Measurements from ENCODE around the gene GGTA1.
"Not testable (repeated sequence)": the region's sequence is repeated elsewhere in the genome, so short reads cannot be mapped to it uniquely, and the experiment has no call there.

Gene GGTA1

DNA sequence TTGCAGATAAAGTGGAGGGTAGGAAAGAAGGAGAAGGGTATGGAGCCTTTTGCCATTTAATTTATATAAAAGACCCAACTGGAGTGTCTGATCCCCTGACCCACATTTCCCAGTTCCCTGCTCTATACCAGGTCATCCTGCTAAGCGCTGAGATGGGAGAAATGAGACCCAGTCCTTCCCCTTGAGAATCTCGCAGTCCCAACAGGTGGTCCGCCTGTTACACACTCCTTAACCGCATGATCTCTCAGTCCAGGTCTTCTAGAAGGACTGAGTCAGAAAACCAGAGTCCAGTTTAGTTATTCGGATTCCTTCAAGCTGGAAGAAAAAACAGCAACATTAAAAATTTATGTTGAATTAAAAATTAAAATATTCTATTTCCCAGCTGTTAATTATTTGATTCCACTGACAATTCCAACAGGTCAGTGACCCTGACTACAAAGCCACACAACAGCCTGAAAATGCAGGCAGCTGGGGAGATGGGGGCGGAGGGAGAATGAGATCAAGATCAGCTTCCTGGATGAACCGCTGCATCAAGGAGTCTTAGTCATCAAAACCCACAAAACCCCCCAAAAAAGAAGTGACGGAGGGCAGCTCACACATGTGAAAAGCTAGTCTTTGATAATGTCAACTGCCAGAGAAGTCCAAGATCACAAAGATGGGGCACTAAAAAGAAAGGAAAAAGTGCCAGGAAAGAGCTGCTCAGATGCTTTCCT is 44.0 kb downstream of the GGTA1 start:
- no peak for DNase-seq

DNA sequence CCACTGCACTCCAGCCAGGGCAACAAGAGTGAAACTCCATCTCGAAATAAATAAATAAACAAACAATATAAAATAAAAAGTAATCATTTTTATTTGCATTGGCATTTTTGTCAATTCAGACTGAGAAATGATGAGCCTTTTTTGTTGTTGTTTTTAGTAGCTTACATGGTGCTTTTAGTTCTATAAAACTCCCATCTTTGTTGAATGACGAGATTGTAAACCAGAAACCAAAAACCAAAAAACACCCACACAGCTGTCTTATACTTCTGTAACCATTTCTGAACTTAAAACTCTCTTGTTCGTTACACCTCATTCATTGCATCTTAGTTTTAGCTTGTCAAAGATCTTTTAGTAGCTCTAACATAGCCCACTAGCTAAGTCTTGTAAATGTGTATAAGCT is 44.7 kb downstream of the GGTA1 start:
- no peak for DNase-seq

DNA sequence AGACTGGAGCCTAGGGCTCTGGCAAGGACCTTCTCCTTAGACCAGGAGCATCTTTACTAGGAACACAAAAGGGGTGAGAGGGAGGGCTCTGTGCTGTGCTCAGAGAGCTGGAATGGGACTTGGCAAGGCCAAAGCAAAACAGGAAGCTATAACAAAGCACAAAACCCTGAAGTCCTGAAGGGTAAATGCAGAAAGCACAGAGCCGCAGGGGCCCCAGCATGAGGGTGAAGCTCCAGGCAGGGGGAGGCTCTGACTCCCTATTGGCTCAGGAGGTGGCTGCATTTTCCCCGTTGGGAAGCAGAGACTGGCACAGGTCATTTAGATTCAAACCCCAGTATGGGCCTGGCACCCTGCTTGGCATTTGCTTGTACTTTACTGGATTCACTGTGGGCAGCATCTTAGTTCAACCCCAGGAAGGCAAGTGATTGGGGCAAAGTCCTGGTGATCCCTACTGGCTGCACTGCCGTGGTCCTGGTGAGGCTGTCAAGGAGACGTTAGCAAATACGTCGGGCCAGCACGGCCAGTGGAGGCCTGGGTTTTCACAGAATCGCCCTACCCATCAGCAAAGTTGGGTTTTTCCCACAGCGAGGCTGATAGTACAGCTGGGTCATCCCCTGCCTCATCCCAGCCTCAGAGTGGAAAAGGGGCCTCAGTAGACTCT is 46.3 kb downstream of the GGTA1 start:
- DNase-seq, result no peak

DNA sequence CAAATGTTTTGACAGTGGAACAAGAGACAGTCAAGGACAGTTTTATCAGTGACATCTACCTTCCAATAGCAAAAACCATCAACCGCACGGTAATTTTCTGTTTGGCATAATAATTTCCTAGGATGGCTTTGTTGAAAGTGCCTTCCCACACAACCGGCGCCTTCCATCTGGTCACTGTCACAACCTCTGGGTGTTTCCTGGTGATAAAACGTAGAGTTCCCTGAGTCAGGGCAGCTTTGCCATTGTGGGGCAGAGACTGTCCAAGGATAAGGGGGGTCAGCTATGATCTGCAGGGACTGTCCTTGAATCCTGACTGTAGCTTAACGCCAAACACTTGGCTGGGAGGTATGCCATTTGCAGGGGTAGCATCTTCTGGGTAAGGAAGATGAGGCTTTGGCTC is 47.6 kb downstream of the GGTA1 start:
- DNase-seq, result no peak

DNA sequence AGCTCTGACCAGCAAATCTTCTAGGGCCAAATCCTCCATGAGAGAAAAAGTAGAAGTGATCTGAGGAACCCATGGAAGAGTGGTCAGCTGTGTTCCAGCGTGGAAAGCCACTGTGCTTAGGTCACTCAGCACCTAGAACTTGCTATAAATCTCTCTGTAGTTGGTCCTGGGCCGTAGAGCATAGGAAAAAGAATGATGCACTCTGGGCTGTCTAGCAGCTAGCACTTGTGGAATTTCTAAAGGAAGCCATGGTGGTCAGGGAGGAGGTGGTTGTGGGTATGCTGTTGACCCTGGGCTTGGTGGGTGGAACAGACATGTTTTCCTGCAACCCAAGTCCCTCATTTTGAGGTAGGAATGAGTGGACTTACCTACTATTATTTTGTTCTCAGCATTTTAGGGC is 48.1 kb downstream of the GGTA1 start:
- no peak for DNase-seq

DNA sequence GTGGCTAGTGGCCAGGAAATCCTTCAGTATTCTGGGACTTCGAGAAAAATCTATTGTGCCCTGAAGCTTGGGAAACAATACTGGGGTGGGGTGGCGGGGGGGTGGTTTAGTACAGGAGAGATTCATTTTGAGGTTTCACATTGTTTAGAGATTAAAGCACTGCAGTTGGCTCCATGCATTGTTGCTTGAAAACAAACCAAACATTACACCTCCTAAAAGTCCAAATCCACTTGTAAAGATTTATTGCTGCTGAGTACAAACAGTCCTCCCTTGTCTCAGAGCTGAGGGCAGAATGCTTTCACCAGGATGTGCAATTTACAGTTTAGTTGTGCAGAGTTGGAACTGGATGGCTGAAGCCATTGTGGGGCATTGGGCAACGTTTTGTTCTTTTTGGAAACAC is 49.4 kb downstream of the GGTA1 start:
- DNase-seq, result no peak

DNA sequence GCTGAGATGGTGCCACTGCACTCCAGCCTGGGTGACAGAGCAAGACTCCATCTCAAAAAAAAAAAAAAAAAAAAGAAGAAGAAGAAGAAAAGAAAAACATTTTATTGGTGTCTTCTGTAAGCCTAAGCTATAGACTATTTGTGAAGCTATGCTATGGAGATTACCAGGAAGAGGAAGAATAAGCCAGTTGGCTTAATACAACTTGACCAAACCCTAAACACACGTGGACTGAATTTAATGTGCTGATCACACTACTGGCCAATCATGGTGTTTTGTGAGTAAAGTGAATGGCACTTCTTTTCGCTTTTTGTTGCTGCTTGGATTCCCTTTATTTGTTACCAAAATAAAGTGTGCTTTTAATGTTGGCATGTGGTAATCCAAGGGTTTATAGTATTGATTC is 49.9 kb downstream of the GGTA1 start:
- DNase-seq, result no peak

DNA sequence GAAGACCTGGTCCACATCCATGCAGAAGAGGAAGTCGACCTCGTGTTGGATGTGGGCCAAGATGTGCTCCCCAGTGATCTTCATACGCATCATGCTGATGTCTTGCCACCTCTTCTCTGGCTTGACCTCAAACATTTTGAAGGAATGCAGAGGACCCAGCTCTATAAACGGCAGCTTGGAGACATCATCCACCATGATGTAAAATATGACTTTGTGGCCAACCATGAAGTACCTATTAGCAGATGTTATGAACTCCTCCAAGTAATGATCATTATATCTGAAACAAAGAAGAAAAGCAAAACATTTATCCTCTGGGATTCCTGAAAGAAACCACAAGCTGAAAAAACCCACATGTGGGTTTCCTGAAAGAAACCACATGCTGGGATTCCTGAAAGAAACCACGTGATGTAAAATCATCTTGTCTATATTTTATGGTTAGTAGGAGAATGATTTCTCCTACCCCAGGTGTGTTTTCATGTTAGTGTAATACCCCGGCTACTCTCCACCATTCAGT is 52.3 kb downstream of the GGTA1 start:
- DNase-seq, result no peak

DNA sequence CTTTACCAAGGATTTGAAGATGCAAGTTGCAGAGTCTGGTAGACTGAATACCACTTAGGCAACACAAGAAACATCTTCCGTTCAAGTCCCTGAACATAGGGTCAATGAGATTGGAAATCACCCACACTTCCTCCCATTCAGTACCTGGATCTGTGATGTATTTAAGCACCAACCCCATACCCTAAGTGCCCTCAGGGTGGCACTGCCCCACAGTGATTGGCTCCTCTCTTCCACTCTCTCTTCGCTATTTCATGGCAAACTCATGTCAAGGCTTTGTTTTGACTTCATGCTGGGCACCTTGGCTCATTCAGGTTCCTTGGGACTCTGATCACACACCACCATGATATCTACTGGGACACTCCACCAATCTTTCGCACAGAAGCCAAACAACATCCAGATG is 53.7 kb downstream of the GGTA1 start:
- no peak for DNase-seq

DNA sequence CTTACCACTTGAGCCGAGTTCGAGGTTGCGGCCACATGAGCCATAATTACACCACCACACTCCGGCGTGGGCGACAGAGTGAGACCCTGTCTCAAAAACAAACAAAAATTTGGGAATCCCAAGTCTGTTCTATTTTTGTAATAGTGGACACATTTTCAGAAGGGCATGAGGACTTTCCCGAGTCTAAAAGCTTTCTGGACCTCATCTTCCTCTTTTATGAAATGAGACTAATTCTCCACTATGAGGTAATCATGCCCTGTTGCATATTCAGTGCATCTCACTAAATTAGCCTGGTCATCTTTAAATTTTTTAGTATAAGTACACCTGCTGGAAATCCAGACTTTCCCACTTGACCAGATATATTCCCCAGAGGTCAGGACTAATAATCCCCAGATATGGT is 55.7 kb downstream of the GGTA1 start:
- no peak for DNase-seq

DNA sequence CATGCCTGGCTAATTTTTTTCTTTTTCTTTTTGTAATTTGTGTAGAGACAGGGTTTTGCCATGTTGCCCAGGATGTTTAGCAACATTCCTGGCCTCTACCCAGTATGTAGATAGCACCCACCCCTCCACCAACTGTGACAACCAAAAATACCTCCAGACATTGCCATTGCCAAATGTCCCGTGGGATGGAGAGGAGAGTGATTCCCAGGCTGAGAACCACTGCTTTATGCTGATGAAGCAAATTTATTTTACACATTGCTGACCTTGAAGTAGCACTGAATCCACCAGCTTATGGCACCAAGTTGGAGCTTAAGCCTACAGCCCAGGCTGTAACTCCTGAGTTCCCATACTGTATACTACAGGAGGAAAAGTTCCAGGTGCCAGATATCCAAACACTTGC is 58.5 kb downstream of the GGTA1 start:
- DNase-seq, result no peak

DNA sequence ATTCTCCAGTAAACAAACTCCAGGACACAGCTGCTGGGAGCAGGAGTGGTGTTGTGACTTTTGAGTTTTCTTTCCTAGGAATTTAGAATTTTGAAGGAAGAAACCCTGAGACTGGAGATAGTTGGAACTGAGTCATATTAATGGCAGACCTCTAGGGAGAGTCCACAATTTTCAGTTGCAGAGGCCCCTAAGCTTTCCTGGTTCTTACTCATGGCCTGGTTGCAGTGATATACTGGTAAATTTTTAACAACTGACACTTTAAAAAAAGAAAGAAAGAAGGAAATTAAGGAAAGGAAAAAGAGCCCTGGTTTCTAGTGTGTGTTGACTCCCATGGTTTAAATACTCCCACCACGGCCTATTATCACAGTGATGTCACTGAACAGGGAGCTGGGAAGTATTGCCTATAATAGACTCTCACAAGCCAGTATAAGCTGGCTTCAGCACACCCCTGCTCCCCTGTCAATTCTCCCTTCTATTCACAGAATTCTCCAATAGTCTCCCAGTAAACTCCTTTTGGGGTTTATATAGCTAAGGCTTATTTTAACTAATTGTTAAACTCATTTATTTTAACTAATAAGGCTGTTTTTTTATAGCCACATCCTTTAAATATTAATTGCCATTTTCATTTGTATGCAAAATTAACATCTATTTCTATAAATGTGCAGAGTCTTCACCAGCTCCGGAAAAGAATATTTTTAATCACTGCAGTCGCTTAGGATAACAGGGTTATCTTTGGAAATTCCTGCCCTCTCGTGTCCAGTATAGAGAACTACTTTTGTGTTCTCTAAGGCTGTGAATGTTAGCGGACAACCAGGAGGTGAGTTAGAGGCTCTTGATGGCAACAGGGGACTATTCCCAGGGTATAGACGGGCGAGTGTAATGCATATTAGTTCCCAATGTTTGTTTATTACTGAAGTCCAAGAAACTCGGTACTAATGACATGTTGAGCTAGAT is 59.7 kb downstream of the GGTA1 start:
- DNase-seq, result no peak

DNA sequence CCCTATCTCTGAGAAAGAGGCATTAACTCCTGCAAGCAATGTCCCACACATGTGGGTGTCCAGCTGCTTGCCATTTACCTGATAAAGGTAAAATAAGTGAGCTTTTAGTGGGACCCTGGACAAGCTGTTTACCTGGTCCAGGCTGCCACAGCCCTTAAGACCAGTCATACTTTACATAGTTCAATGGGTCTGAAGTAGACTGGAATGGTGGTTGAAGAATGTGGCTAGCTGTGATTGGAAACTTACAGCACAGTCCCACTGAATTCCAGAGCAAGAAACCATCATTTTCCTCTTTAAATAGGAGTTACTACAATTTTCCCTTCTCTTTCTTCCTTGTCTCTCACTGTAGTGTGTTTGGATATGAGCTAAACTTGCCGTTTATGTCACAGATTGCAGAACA is 60.6 kb downstream of the GGTA1 start:
- no peak for DNase-seq

DNA sequence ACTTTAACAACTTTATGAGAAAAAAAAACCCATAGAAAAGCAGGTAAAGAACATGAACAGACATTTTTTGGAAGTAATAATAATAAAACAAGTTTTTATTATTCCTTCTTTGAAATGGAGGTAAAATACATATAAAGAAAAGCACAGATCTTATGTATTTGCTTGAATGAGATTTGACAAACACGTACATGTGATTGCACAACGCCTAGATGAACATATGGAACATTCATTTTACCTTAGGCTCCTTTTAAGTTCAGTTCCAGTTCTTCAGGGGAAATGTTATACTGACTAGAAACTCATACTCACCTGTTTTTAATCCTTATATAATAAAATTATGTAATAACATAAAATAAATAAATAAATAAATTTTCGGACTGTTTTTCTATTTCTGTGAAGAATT is 61.8 kb downstream of the GGTA1 start:
- no peak for DNase-seq

DNA sequence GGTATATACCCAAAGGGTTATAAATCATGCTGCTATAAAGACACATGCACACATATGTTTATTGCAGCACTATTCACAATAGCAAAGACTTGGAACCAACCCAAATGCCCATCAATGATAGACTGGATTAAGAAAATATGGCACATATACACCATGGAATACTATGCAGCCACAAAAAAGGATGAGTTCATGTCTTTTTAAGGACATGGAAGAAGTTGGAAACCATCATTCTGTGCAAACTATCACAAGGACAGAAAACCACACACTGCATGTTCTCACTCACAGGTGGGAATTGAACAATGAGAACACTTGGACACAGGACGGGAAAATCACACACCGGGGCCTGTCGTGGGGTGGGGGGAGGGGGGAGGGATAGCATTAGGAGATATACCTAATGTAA is 62.6 kb downstream of the GGTA1 start:
- DNase-seq, result not testable (repeated sequence)

DNA sequence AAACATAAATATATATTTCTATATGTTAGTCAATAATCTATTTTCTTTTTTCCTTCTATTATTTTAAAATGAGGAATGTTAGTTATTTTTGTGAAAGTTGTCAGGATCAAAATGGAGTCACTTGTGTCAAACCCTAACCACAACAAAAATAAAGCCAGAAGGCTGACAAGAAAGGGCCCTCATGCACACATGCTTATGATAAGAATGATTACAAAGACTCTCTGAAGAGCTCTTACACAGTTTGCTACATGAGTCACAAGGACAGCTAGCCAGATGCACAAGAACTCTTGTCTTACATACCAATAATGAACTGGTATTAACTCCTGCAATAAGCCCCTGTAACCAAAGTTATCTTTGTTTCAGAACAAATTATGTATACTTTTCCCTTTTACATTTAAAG is 64.7 kb downstream of the GGTA1 start:
- DNase-seq, result no peak

DNA sequence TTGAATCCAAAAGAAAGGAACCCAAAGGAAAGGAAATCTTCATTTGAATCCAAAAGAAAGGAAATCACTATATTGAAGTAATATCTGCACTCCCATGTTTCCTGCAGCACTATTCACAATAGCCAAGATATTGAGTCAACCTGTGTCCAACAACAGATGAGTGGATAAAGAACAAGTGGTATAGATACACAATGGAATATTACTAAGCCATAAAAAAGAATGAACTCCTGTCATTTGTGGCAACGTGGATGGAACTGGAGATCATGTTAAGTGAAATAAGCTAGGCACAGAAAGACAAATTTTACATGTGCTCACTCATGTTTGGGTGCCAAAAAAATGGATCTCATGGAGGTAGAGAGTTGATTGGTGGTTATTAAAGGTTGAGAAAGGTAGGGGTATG is 71.7 kb downstream of the GGTA1 start:
- no peak for DNase-seq

DNA sequence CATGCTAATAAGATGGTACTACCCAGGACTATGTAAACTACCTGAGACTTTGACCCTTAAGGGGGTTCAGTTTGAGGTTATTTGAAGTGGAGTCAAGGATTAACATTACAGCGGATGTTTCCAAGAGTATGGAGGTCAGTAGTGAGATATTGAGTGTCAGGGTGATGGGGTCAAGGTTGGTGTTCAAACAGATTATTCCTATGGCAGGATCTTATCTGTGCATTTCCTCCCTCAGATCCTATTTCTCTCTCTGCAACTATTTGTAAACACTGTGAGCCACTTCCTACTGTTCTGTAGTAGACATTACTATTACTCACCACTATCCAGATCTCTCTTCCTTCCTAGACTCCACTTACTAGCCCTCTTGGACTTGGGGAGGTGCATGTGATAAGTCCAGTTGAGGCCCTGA is 75.6 kb downstream of the GGTA1 start:
- no peak for DNase-seq

DNA sequence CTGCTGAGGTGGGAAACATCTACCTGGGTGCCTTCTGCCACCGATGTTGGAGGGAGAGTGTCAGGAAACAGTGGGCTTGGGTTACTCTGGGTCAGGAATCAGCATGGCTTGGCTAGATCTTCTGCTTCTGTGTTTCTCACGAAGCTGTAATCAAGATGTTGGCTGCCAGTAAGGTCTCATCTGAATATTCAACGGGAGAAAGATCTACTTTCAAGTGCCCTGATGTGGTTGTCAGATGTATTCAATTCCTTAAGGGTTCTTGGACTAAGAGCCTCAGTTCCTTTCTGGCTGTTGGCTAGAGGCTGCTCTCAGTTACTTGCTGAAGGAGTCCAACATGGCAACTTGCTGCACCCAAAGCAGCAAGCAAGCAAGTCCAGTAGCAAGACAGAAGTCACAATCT is 87.7 kb downstream of the GGTA1 start:
- DNase-seq, result no peak

DNA sequence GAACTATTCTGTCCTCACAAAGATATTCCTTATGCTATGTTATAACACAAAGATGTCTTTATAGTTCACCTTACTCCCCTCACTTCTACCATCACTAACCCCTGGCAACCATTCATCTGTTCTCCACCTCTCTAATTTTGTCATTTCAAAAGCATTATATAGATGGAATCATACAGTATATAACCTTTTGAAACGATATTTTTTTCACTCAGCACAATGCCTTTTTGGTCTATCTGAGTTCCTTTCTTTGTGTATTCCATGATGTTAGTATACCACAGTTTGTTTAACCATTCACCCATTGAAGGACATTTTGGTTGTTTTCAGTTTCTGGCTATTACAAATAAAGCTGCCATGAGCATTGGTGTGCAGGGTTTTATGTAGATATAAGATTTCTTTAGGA is 93.7 kb downstream of the GGTA1 start:
- DNase-seq, result no peak
